ENCODE measurements around the gene FOXP3.

- no peak for TF ChIP-seq CTCF (IDR thresholded peaks at IDR 0.05 in 8 of 11, conservative IDR thresholded peaks at IDR 0.05 in 3 of 11)
- TF ChIP-seq POLR2A (IDR thresholded peaks at IDR 0.05): no peak
These were observed 17.2 kb downstream of the FOXP3 start for GRCh38 chrX:49247346-49247745.

Data from spleen (tissue), 7 donors.